Lower leg skin (tissue), 4 donors: ENCODE data around the gene DAB1. TPM values are rescaled to one million over a fixed set of nuclear protein-coding genes. Genes with fewer than 3 reads are reported as not detected.

Experiments
- DNase-seq, 2 donors: peaks; one replicate each; pipeline ENCODE4 v3.0.0-alpha.2; 2019; ENCODE audit warnings: low spot score in 2 of 2
- H3K4me3 ChIP-seq: fragments of 200-600 bp; sonication (generic); 2 replicates; pipeline ENCODE4 v1.5.1; 2017; ENCODE audit warnings: mild to moderate bottlenecking, low read depth; ENCODE audit not compliant: poor library complexity, severe bottlenecking
- POLR2A ChIP-seq, 2 donors: fragments of 450-650 bp; IDR thresholded peaks; one replicate each; pipeline ENCODE4 v1.6.1; 2016 to 2017; ENCODE audit warnings: antibody characterized with exemption in 2 of 2, mild to moderate bottlenecking in 1 of 2, moderate library complexity in 1 of 2
- WGBS, 2 donors: methylation state at CpG; one replicate each; pipeline ENCODE4 v1.1.5; 2018; 5-methylcytosine and 5-hydroxymethylcytosine counted together
- intact Hi-C: fragments of 100-400 bp; cut with DNase I; formaldehyde crosslinking; loops from one replicate; pipeline ENCODE4 v1.15.0; 2023; ENCODE audit warnings: low total_unique reads
- total RNA-seq, 4 donors: library from RNA; depleted of rRNA; stranded (reverse); fragments of >200 nt; gene quantifications; one replicate each; pipeline ENCODE4 v1.1.0, GENCODE V29; 2016
- TF ChIP-seq, protein P1 (sequence below), 3 donors: fragments of 450-650 bp; IDR thresholded peaks; one replicate each; pipeline ENCODE4 v1.5.1; 2016; ENCODE audit warnings: antibody characterized with exemption in 3 of 3, mild to moderate bottlenecking in 3 of 3, moderate library complexity in 2 of 3

The DAB1 gene
- total RNA-seq, 4 donors from 2014 or later, result 0.58 TPM; not detected in 3

GRCh38 chr1:57376041-57376440 is 47.8 kb downstream of the DAB1 start:
- DNase-seq, result no peak
- TF ChIP-seq, protein P1, sequence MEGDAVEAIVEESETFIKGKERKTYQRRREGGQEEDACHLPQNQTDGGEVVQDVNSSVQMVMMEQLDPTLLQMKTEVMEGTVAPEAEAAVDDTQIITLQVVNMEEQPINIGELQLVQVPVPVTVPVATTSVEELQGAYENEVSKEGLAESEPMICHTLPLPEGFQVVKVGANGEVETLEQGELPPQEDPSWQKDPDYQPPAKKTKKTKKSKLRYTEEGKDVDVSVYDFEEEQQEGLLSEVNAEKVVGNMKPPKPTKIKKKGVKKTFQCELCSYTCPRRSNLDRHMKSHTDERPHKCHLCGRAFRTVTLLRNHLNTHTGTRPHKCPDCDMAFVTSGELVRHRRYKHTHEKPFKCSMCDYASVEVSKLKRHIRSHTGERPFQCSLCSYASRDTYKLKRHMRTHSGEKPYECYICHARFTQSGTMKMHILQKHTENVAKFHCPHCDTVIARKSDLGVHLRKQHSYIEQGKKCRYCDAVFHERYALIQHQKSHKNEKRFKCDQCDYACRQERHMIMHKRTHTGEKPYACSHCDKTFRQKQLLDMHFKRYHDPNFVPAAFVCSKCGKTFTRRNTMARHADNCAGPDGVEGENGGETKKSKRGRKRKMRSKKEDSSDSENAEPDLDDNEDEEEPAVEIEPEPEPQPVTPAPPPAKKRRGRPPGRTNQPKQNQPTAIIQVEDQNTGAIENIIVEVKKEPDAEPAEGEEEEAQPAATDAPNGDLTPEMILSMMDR (IDR thresholded peaks at IDR 0.05), result no peak
- TF ChIP-seq POLR2A (IDR thresholded peaks at IDR 0.05), result no peak
- intact Hi-C loops, result no loop called here
- 50 to 62% methylated on average over 1 of the region's 1 CpG for WGBS, 2 donors
- no peak overlapping the region for H3K4me3 ChIP-seq

- TF ChIP-seq, protein P1 (IDR thresholded peaks at IDR 0.05), result no peak
- TF ChIP-seq POLR2A (IDR thresholded peaks at IDR 0.05), result no peak
- DNase-seq, result no peak
- H3K4me3 ChIP-seq, result no peak overlapping the region
- WGBS, 2 donors, result 84 to 87% methylated on average over 4 of the region's 4 CpGs
- intact Hi-C loops, result no loop called here
Observed at GRCh38 chr1:57369889-57370288, 54.0 kb downstream of the DAB1 start.

DNA sequence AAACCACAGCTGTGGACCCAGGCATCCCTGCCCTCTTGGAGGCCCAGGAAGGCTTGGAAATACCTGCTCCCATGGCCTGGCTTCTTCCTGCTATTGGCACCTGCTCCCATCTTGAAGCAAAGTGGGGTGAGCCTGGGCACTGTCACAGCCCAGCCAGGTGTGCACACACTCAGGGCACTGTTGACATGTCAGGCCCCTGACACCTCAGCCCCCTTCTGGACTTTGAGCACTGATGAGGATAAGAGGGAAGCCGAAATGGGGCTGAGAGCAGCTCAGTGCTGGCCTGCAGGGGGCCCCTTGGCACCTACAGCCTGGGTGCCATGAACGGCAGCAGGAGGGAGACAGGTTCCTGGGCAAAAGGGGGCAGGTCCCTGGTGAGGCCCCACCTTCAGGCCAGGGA is 55.9 kb downstream of the DAB1 start:
- TF ChIP-seq POLR2A (IDR thresholded peaks at IDR 0.05), result no peak
- TF ChIP-seq, protein P1 (IDR thresholded peaks at IDR 0.05), result no peak
- WGBS, 2 donors, result 78 to 100% methylated on average over 2 of the region's 2 CpGs
- intact Hi-C loops, result no loop called here
- H3K4me3 ChIP-seq, result no peak overlapping the region
- no peak for DNase-seq

- 80 to 85% methylated on average over 1 of the region's 1 CpG for WGBS, 2 donors
- no peak for DNase-seq
- no peak overlapping the region for H3K4me3 ChIP-seq
- TF ChIP-seq, protein P1 (IDR thresholded peaks at IDR 0.05), result no peak
- no peak for TF ChIP-seq POLR2A (IDR thresholded peaks at IDR 0.05)
- intact Hi-C loops, result no loop called here
Observed at GRCh38 chr1:57363643-57364042, 60.2 kb downstream of the DAB1 start.

GRCh38 chr1:57363165-57363564 is 60.7 kb downstream of the DAB1 start:
- intact Hi-C loops, result no loop called here
- DNase-seq, result no peak
- no peak overlapping the region for H3K4me3 ChIP-seq
- TF ChIP-seq POLR2A (IDR thresholded peaks at IDR 0.05), result no peak
- TF ChIP-seq, protein P1 (IDR thresholded peaks at IDR 0.05), result no peak
- WGBS, 2 donors, result 87 to 89% methylated on average over 6 of the region's 6 CpGs

DNA sequence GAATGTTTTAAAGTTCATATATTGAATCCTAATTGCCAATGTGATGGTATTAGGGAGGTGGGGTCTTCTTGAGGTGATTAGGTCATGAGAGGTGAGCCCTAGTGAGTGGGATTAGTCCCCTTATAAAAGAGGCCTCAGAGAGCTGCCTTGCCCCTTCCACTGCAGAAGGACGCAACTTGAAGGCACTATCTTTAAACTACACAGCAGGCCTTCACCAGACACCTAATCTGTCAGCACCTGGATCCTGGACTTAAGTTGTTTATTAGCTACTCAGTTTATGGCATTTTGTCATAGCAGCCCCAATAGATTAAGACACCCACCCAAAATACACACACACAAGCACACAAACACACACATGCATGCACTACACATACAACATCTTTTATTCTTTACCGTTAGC is 61.4 kb downstream of the DAB1 start:
- H3K4me3 ChIP-seq, result no peak overlapping the region
- intact Hi-C loops, result no loop called here
- WGBS, 2 donors, result 64 to 90% methylated on average over 2 of the region's 2 CpGs
- no peak for DNase-seq
- TF ChIP-seq, protein P1 (IDR thresholded peaks at IDR 0.05), result no peak
- TF ChIP-seq POLR2A (IDR thresholded peaks at IDR 0.05), result no peak
